Esophagus squamous epithelium (tissue), 4 donors: ENCODE results near the gene EGFL7.

Experiments used
- POLR2A ChIP-seq, 4 donors: fragments of 450-650 bp; IDR thresholded peaks; one replicate each; pipeline ENCODE4 v1.6.1; 2017; ENCODE audit warnings: antibody characterized with exemption in 4 of 4, mild to moderate bottlenecking in 4 of 4, moderate library complexity in 3 of 4
- TF ChIP-seq, protein P1 (sequence below), 6 experiments: fragments of 450-650 bp in 4 of 6; fragments of 200-600 bp in 2 of 6; sonication (generic) in 2 of 6; IDR thresholded peaks; one replicate each; pipeline ENCODE4 v1.5.1; 2016 to 2019; ENCODE audit warnings: antibody characterized with exemption in 6 of 6, mild to moderate bottlenecking in 4 of 6, moderate library complexity in 4 of 6

DNA sequence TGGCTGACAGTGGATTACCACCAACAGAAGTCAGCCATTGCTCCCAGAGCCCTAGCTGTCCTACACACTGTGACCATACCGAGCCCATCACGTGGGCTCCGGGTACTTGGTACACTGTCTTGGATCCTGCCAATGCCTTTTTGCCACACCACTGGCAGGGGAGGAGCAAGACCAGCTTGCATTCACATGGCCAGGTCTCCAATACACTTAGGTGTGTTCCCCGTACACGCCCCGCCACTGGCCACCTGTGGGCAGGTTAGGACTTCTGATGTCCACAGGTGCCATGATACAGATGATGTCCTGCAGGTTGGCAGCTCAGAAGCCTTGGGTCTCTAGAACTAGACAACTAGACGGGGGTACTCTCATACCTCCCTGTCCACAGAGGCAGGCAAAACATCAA lies 44.3 kb downstream of the EGFL7 start:
- TF ChIP-seq, protein P1, sequence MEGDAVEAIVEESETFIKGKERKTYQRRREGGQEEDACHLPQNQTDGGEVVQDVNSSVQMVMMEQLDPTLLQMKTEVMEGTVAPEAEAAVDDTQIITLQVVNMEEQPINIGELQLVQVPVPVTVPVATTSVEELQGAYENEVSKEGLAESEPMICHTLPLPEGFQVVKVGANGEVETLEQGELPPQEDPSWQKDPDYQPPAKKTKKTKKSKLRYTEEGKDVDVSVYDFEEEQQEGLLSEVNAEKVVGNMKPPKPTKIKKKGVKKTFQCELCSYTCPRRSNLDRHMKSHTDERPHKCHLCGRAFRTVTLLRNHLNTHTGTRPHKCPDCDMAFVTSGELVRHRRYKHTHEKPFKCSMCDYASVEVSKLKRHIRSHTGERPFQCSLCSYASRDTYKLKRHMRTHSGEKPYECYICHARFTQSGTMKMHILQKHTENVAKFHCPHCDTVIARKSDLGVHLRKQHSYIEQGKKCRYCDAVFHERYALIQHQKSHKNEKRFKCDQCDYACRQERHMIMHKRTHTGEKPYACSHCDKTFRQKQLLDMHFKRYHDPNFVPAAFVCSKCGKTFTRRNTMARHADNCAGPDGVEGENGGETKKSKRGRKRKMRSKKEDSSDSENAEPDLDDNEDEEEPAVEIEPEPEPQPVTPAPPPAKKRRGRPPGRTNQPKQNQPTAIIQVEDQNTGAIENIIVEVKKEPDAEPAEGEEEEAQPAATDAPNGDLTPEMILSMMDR (IDR thresholded peaks at IDR 0.05): no peak
- TF ChIP-seq POLR2A (IDR thresholded peaks at IDR 0.05): no peak
